ENCODE results near the gene AS3MT. TPM values are rescaled to one million over a fixed set of nuclear protein-coding genes. Genes with fewer than 3 reads are reported as not detected.
A peak's percentile ranks its signal among the peaks of the same experiment; 100 is the strongest.

Gene AS3MT
- total RNA-seq, 1 donor from 2014 or later: 0.64 TPM

DNA sequence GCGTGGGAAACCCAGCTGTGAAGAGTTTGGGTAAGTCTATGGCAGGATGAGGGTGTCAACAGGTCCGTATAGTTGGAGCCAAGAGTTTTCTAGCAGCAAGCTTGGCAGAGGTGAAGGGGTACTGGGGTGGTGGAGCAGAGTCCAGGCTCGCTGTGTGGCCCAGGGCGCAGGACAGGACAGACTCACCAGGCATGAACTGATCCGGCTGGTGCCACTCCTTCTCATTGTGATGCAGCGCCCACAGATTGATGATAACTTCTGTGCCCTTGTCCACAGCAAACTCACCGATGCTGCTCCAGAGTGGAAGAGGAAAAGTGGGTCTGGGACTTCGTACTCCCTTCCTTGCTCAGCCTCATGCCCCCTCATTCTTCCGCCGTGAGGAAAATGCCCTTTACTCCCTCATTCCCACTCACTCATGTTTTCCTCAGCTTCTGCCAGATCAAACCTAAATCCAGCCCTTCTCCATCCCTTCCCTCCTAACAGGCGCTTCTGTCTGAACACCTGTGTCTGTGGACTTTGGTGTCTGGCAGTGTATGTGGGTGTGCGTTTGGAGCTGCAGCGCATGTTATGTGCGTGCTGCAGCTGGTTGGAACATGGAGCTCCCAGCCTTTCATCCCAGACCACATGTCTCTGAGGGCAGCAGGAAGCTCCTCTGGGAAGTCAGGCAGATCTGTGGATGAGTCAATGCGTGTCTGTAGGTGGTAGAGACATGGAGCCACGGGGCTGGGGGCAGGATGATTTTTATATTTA, 37.8 kb upstream of the AS3MT start:
- no peak overlapping the region for H3K27ac Mint-ChIP-seq (ENCODE audit: unreplicated experiment)
- no peak overlapping the region for H3K27ac ChIP-seq (ENCODE audit: low read depth, low read length)
- H3K4me3 Mint-ChIP-seq (ENCODE audit: unreplicated experiment): peak overlapping the region; percentile 23
- H3K9me3 ChIP-seq (ENCODE audit: insufficient read depth, low read depth, low read length): no peaks in the 10 kb centered on the region
- no peaks in the 10 kb centered on the region for H3K9me3 Mint-ChIP-seq (ENCODE audit: unreplicated experiment)
- H3K36me3 ChIP-seq (ENCODE audit: insufficient read depth, low read length): no peaks in the 10 kb centered on the region
- no peak overlapping the region for H3K4me2 ChIP-seq (ENCODE audit: low read length)
- no peak overlapping the region for H2AFZ ChIP-seq (ENCODE audit: low read depth, low read length)
- no peaks in the 10 kb centered on the region for H3K4me1 ChIP-seq (ENCODE audit: insufficient read depth, low read length)
- H3K36me3 Mint-ChIP-seq (ENCODE audit: low read depth, unreplicated experiment): no peaks in the 10 kb centered on the region
- H3K27me3 ChIP-seq (ENCODE audit: insufficient read depth, low read length): peaks cover 8% of the 10 kb centered on the region
- DNase-seq (ENCODE audit: low read depth) (no peak), FAIRE-seq (no peak)
- H3K4me3 ChIP-seq (ENCODE audit: insufficient read depth, low read depth, low read length): no peak overlapping the region
- H3K27me3 Mint-ChIP-seq (ENCODE audit: low read depth, unreplicated experiment): peaks cover 15% of the 10 kb centered on the region
- H4K20me1 ChIP-seq (ENCODE audit: insufficient read depth, low read length): no peaks in the 10 kb centered on the region
- H3K79me2 ChIP-seq (ENCODE audit: insufficient read depth, low read length): no peaks in the 10 kb centered on the region
- no peak overlapping the region for H3K9ac ChIP-seq (ENCODE audit: low read length)
- H3K4me1 Mint-ChIP-seq (ENCODE audit: low read depth, unreplicated experiment): peaks cover 5% of the 10 kb centered on the region
- TF ChIP-seq EZH2 (IDR thresholded peaks at IDR 0.05; ENCODE audit: insufficient read depth, low read length): no peak
- TF ChIP-seq, protein P1, sequence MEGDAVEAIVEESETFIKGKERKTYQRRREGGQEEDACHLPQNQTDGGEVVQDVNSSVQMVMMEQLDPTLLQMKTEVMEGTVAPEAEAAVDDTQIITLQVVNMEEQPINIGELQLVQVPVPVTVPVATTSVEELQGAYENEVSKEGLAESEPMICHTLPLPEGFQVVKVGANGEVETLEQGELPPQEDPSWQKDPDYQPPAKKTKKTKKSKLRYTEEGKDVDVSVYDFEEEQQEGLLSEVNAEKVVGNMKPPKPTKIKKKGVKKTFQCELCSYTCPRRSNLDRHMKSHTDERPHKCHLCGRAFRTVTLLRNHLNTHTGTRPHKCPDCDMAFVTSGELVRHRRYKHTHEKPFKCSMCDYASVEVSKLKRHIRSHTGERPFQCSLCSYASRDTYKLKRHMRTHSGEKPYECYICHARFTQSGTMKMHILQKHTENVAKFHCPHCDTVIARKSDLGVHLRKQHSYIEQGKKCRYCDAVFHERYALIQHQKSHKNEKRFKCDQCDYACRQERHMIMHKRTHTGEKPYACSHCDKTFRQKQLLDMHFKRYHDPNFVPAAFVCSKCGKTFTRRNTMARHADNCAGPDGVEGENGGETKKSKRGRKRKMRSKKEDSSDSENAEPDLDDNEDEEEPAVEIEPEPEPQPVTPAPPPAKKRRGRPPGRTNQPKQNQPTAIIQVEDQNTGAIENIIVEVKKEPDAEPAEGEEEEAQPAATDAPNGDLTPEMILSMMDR (IDR thresholded peaks at IDR 0.05; ENCODE audit: insufficient read depth, low read depth, low read length): no peak

DNA sequence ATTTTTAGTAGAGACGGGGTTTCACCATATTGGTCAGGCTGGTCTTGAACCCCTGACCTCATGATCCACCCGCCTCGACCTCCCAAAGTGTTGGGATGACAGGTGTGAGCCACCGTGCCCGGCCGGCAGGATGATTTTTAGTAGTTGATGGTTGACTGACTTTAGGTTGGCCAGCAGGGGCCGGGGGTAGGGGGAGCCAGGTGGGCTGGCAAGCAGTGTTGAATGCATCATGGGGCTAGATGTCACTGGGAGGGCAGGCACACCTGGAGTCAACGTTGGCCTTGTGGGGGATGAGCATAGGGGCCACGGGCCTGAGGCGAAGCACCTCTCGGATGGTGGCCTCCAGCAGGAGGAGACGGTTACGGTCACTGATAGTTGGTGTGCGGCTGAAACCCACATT, 37.0 kb upstream of the AS3MT start:
- no peak overlapping the region for H3K4me3 Mint-ChIP-seq (ENCODE audit: unreplicated experiment)
- no peaks in the 10 kb centered on the region for H3K36me3 Mint-ChIP-seq (ENCODE audit: low read depth, unreplicated experiment)
- TF ChIP-seq EZH2 (IDR thresholded peaks at IDR 0.05; ENCODE audit: insufficient read depth, low read length): no peak
- TF ChIP-seq, protein P1 (IDR thresholded peaks at IDR 0.05; ENCODE audit: insufficient read depth, low read depth, low read length): no peak
- Histone ChIP-seq H3K79me2 (ENCODE audit: insufficient read depth, low read length) (no peaks in the 10 kb centered on the region), H3K27me3 (ENCODE audit: insufficient read depth, low read length) (peaks cover 13% of the 10 kb centered on the region), H4K20me1 (ENCODE audit: insufficient read depth, low read length) (no peaks in the 10 kb centered on the region), H3K4me3 (ENCODE audit: insufficient read depth, low read depth, low read length) (no peak overlapping the region), H3K4me1 (ENCODE audit: insufficient read depth, low read length) (no peaks in the 10 kb centered on the region), H3K27ac (ENCODE audit: low read depth, low read length) (no peak overlapping the region), H3K9ac (ENCODE audit: low read length) (no peak overlapping the region), H3K9me3 (ENCODE audit: insufficient read depth, low read depth, low read length) (no peaks in the 10 kb centered on the region), H2AFZ (ENCODE audit: low read depth, low read length) (no peak overlapping the region), H3K36me3 (ENCODE audit: insufficient read depth, low read length) (no peaks in the 10 kb centered on the region), H3K4me2 (ENCODE audit: low read length) (no peak overlapping the region)
- no peak overlapping the region for H3K27ac Mint-ChIP-seq (ENCODE audit: unreplicated experiment)
- peaks cover 15% of the 10 kb centered on the region for H3K27me3 Mint-ChIP-seq (ENCODE audit: low read depth, unreplicated experiment)
- FAIRE-seq (no peak), DNase-seq (ENCODE audit: low read depth) (no peak)
- H3K9me3 Mint-ChIP-seq (ENCODE audit: unreplicated experiment): no peaks in the 10 kb centered on the region
- H3K4me1 Mint-ChIP-seq (ENCODE audit: low read depth, unreplicated experiment): peaks cover 5% of the 10 kb centered on the region

DNA sequence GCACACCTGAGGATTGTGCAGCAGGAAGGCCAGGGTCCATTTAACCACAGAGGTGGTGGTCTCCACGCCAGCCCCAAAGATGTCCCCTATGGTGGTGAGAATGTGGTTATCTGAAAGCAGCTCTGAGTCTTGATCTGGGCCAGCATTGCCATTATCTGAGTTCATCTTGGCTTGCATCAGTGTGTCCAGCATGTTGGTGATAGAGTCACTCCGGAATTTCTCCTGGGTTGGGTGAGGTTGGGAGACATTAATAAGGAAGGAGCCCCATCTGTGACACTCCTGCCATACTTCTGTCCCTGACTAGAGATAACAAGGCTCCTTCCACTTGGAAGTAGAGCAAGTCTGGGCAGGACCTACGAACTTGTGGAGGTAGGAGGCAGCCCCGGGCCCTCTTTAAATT, 36.3 kb upstream of the AS3MT start:
- Histone ChIP-seq H3K4me1 (ENCODE audit: insufficient read depth, low read length) (no peaks in the 10 kb centered on the region), H3K36me3 (ENCODE audit: insufficient read depth, low read length) (no peaks in the 10 kb centered on the region), H3K79me2 (ENCODE audit: insufficient read depth, low read length) (no peaks in the 10 kb centered on the region), H3K4me2 (ENCODE audit: low read length) (no peak overlapping the region), H3K4me3 (ENCODE audit: insufficient read depth, low read depth, low read length) (no peak overlapping the region), H2AFZ (ENCODE audit: low read depth, low read length) (no peak overlapping the region), H3K27ac (ENCODE audit: low read depth, low read length) (no peak overlapping the region), H3K27me3 (ENCODE audit: insufficient read depth, low read length) (peaks cover 13% of the 10 kb centered on the region), H4K20me1 (ENCODE audit: insufficient read depth, low read length) (no peaks in the 10 kb centered on the region), H3K9ac (ENCODE audit: low read length) (no peak overlapping the region), H3K9me3 (ENCODE audit: insufficient read depth, low read depth, low read length) (no peaks in the 10 kb centered on the region)
- peak overlapping the region; percentile 34 for H3K4me3 Mint-ChIP-seq (ENCODE audit: unreplicated experiment)
- peaks cover 5% of the 10 kb centered on the region for H3K9me3 Mint-ChIP-seq (ENCODE audit: unreplicated experiment)
- H3K27ac Mint-ChIP-seq (ENCODE audit: unreplicated experiment): no peak overlapping the region
- DNase-seq (ENCODE audit: low read depth): no peak
- FAIRE-seq: no peak
- H3K27me3 Mint-ChIP-seq (ENCODE audit: low read depth, unreplicated experiment): peaks cover 15% of the 10 kb centered on the region
- peaks cover 5% of the 10 kb centered on the region for H3K4me1 Mint-ChIP-seq (ENCODE audit: low read depth, unreplicated experiment)
- H3K36me3 Mint-ChIP-seq (ENCODE audit: low read depth, unreplicated experiment): peaks cover 3% of the 10 kb centered on the region
- TF ChIP-seq EZH2 (IDR thresholded peaks at IDR 0.05; ENCODE audit: insufficient read depth, low read length): no peak
- TF ChIP-seq, protein P1 (IDR thresholded peaks at IDR 0.05; ENCODE audit: insufficient read depth, low read depth, low read length): no peak

All from astrocyte (in vitro differentiated cells and primary cell).